ENCODE data around the gene OPRD1.
"Not testable (repeated sequence)": the region's sequence is repeated elsewhere in the genome, so short reads cannot be mapped to it uniquely, and the experiment has no call there.

OPRD1 gene

DNA sequence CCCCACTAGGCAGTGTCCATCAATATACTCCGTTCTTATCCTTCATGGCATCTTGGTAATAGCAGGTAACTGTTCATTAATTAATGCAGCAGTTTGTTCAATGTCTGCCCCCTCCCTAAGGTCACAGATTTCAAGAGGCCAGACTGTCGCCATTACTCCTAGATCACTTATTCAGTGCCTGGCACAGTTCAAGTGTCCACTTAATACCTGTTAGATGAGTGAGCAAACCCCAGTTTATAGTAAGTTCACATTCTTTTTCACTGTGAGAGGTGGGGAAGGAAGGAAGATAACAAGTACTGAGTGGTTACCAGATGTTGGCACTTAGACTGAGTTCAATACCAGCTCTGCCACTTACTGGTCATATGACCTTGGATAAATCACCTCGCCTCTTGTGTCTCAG, 36.4 kb downstream of the OPRD1 start:
- no peaks in the 10 kb centered on the region for H4K20me1 ChIP-seq (ENCODE audit: insufficient read depth, low read length, poor library complexity, severe bottlenecking)
- H3K27me3 ChIP-seq (ENCODE audit: insufficient read depth, low read length, poor library complexity, severe bottlenecking): no peaks in the 10 kb centered on the region
- no peak for TF ChIP-seq EZH2phosphoT487 (IDR thresholded peaks at IDR 0.05; ENCODE audit: borderline replicate concordance)
- TF ChIP-seq, protein P1, sequence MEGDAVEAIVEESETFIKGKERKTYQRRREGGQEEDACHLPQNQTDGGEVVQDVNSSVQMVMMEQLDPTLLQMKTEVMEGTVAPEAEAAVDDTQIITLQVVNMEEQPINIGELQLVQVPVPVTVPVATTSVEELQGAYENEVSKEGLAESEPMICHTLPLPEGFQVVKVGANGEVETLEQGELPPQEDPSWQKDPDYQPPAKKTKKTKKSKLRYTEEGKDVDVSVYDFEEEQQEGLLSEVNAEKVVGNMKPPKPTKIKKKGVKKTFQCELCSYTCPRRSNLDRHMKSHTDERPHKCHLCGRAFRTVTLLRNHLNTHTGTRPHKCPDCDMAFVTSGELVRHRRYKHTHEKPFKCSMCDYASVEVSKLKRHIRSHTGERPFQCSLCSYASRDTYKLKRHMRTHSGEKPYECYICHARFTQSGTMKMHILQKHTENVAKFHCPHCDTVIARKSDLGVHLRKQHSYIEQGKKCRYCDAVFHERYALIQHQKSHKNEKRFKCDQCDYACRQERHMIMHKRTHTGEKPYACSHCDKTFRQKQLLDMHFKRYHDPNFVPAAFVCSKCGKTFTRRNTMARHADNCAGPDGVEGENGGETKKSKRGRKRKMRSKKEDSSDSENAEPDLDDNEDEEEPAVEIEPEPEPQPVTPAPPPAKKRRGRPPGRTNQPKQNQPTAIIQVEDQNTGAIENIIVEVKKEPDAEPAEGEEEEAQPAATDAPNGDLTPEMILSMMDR (conservative IDR thresholded peaks at IDR 0.05; ENCODE audit: low read length): no peak
- H3K36me3 ChIP-seq (ENCODE audit: insufficient read depth, low read length): no peaks in the 10 kb centered on the region
- H3K4me2 ChIP-seq (ENCODE audit: low read depth, low read length, poor library complexity, severe bottlenecking): no peak overlapping the region
- no peaks in the 10 kb centered on the region for H3K79me2 ChIP-seq (ENCODE audit: insufficient read depth, low read length)
- peaks cover 6% of the 10 kb centered on the region for H3K4me1 ChIP-seq (ENCODE audit: insufficient read depth, low read length, poor library complexity, severe bottlenecking)
- no peak overlapping the region for H3K4me3 ChIP-seq (ENCODE audit: low read length, poor library complexity, severe bottlenecking)
- H3K9me2 ChIP-seq (replicated peaks; ENCODE audit: low read depth, low read length): no peaks in the 10 kb centered on the region
- H2AFZ ChIP-seq (ENCODE audit: low read length): no peak overlapping the region
- no peak overlapping the region for H3K9ac ChIP-seq (ENCODE audit: low read depth, low read length, poor library complexity, severe bottlenecking)
- no peaks in the 10 kb centered on the region for H3F3A ChIP-seq (ENCODE audit: low read depth)
- H3K9me3 ChIP-seq (ENCODE audit: insufficient read depth, low read depth, low read length): no peaks in the 10 kb centered on the region

DNA sequence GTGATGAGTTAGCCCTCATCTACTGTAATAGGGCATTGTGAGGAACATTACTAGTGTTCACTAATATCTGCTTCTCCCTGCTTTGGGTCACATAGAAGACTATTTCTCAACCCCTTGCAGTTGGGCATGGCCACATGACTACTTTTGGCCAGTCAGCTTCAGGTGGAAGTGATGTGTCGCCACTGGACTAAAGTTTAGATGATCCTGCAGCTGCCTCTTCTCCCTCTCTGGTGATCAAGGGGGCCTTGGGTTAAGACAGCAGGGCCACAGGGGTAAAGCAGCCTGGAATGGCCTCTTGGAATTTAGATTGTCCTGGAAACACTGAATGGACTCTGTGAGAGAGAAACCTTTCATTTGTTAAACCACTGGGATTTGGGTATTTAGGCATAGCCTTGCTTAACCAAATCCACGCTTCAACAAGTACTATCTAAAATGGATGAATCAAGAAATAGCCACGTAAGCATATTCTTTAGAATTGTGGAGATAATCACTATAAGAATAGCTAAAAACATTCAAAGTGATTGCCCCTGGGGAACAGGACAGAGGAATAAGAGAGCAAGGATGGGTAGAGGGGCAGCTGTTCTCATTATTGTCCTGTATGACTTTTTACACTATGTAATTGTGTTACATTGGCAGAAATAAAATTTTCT, 41.2 kb downstream of the OPRD1 start:
- TF ChIP-seq, protein P1 (conservative IDR thresholded peaks at IDR 0.05; ENCODE audit: low read length): no peak
- no peak for TF ChIP-seq EZH2phosphoT487 (IDR thresholded peaks at IDR 0.05; ENCODE audit: borderline replicate concordance)
- Histone ChIP-seq H3K36me3 (ENCODE audit: insufficient read depth, low read length) (no peaks in the 10 kb centered on the region), H4K20me1 (ENCODE audit: insufficient read depth, low read length, poor library complexity, severe bottlenecking) (no peaks in the 10 kb centered on the region), H2AFZ (ENCODE audit: low read length) (peak overlapping the region; percentile 52; the same call in 1 of the 2 replicates), H3K79me2 (ENCODE audit: insufficient read depth, low read length) (no peaks in the 10 kb centered on the region), H3K9ac (ENCODE audit: low read depth, low read length, poor library complexity, severe bottlenecking) (no peak overlapping the region), H3K27me3 (ENCODE audit: insufficient read depth, low read length, poor library complexity, severe bottlenecking) (no peaks in the 10 kb centered on the region), H3F3A (ENCODE audit: low read depth) (no peaks in the 10 kb centered on the region), H3K4me3 (ENCODE audit: low read length, poor library complexity, severe bottlenecking) (no peak overlapping the region), H3K4me1 (ENCODE audit: insufficient read depth, low read length, poor library complexity, severe bottlenecking) (no peaks in the 10 kb centered on the region), H3K4me2 (ENCODE audit: low read depth, low read length, poor library complexity, severe bottlenecking) (no peak overlapping the region), H3K9me3 (ENCODE audit: insufficient read depth, low read depth, low read length) (no peaks in the 10 kb centered on the region), H3K9me2 (replicated peaks; ENCODE audit: low read depth, low read length) (no peaks in the 10 kb centered on the region)

DNA sequence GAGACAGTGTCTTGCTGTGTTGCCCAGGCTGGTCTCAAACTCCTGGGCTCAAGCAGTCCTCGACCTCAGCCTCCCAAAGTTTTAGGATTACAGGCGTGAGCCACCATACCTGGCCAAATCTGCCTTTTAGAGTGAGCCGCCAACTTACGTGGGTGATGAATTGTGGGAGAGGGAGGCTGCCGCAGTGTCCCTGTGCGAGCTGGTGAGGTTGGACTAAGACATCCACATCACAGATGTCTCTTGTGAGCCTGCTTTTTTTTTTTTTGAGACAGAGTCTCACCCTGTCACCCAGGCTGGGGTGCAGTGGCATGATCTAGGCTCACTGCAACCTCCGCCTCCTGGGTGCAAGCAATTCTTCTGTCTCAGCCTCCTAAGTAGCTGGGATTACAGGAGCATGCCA, 42.4 kb downstream of the OPRD1 start:
- not testable (repeated sequence) for H3K4me2 ChIP-seq (ENCODE audit: low read depth, low read length, poor library complexity, severe bottlenecking); H3K79me2 ChIP-seq (ENCODE audit: insufficient read depth, low read length); H3K9ac ChIP-seq (ENCODE audit: low read depth, low read length, poor library complexity, severe bottlenecking); H3K4me1 ChIP-seq (ENCODE audit: insufficient read depth, low read length, poor library complexity, severe bottlenecking); H3K36me3 ChIP-seq (ENCODE audit: insufficient read depth, low read length); H3K9me3 ChIP-seq (ENCODE audit: insufficient read depth, low read depth, low read length); H3K27me3 ChIP-seq (ENCODE audit: insufficient read depth, low read length, poor library complexity, severe bottlenecking); H3K9me2 ChIP-seq (replicated peaks; ENCODE audit: low read depth, low read length); H4K20me1 ChIP-seq (ENCODE audit: insufficient read depth, low read length, poor library complexity, severe bottlenecking); H3F3A ChIP-seq (ENCODE audit: low read depth); H3K4me3 ChIP-seq (ENCODE audit: low read length, poor library complexity, severe bottlenecking); H2AFZ ChIP-seq (ENCODE audit: low read length)

DNA sequence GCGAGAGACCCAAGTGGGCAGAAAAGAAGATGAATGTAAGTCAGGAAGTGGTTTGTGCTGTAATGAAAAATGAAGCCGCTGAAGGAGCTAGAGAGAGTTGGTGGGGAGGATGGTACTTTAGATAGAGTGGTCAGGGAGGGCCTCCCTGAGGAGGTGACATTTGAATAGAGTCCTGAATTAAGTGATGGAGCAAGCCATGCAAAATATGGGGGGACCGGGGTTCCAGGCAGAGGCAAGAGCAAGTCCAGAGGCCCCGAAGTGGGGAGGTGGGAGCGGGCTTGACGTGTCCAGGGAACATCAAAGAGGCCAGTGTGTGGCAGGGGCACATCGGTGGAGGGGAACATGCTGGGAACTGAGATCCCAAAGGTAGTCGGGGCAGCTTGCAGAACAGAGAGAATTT, 43.1 kb downstream of the OPRD1 start:
- H3K79me2 ChIP-seq (ENCODE audit: insufficient read depth, low read length): no peaks in the 10 kb centered on the region
- no peak overlapping the region for H3K4me2 ChIP-seq (ENCODE audit: low read depth, low read length, poor library complexity, severe bottlenecking)
- no peak overlapping the region for H3K4me3 ChIP-seq (ENCODE audit: low read length, poor library complexity, severe bottlenecking)
- H3K36me3 ChIP-seq (ENCODE audit: insufficient read depth, low read length): no peaks in the 10 kb centered on the region
- no peaks in the 10 kb centered on the region for H4K20me1 ChIP-seq (ENCODE audit: insufficient read depth, low read length, poor library complexity, severe bottlenecking)
- H2AFZ ChIP-seq (ENCODE audit: low read length): peak overlapping the region; percentile 39; the same call in 1 of the 2 replicates
- no peaks in the 10 kb centered on the region for H3K9me3 ChIP-seq (ENCODE audit: insufficient read depth, low read depth, low read length)
- no peaks in the 10 kb centered on the region for H3K9me2 ChIP-seq (replicated peaks; ENCODE audit: low read depth, low read length)
- H3K9ac ChIP-seq (ENCODE audit: low read depth, low read length, poor library complexity, severe bottlenecking): no peak overlapping the region
- H3K27me3 ChIP-seq (ENCODE audit: insufficient read depth, low read length, poor library complexity, severe bottlenecking): no peaks in the 10 kb centered on the region
- TF ChIP-seq, protein P1 (conservative IDR thresholded peaks at IDR 0.05; ENCODE audit: low read length): no peak
- no peak for TF ChIP-seq EZH2phosphoT487 (IDR thresholded peaks at IDR 0.05; ENCODE audit: borderline replicate concordance)
- H3K4me1 ChIP-seq (ENCODE audit: insufficient read depth, low read length, poor library complexity, severe bottlenecking): no peaks in the 10 kb centered on the region
- no peaks in the 10 kb centered on the region for H3F3A ChIP-seq (ENCODE audit: low read depth)

Data from Loucy (cell line).